H9 (cell line): ENCODE results near the gene NUDT14. TPM values are rescaled to one million over a fixed set of nuclear protein-coding genes. Genes with fewer than 3 reads are reported as not detected.

Experiments
- DNase-seq: peaks from one replicate; pipeline ENCODE4 v3.0.0-alpha.2; 2017
- H2AFZ ChIP-seq: one replicate; pipeline ENCODE4 v1.6.1; 2013; ENCODE audit warnings: mild to moderate bottlenecking, low read length, control low read depth, moderate library complexity
- H2AK5ac ChIP-seq: 2 replicates; pipeline ENCODE4 v1.6.1; 2013; ENCODE audit warnings: low read length, control low read depth, mixed read lengths; ENCODE audit not compliant: insufficient read length
- H2BK120ac ChIP-seq: one replicate; pipeline ENCODE4 v1.6.1; 2013; ENCODE audit warnings: low read depth, mild to moderate bottlenecking, low read length, control low read depth, inconsistent platforms; ENCODE audit not compliant: poor library complexity, severe bottlenecking
- H2BK12ac ChIP-seq: 2 replicates; pipeline ENCODE4 v1.6.1; 2013; ENCODE audit warnings: low read length, control low read depth, mixed read lengths, low read depth; ENCODE audit not compliant: insufficient read length
- H2BK15ac ChIP-seq: 2 replicates; pipeline ENCODE4 v1.6.1; 2013; ENCODE audit warnings: low read depth, low read length, control low read depth
- H2BK20ac ChIP-seq: one replicate; pipeline ENCODE4 v1.6.1; 2013; ENCODE audit warnings: low read depth, mild to moderate bottlenecking, low read length, control low read depth, inconsistent platforms; ENCODE audit not compliant: poor library complexity, severe bottlenecking
- H2BK5ac ChIP-seq: 2 replicates; pipeline ENCODE4 v1.6.1; 2013; ENCODE audit warnings: low read length, control low read depth, mixed read lengths; ENCODE audit not compliant: insufficient read length
- H3K14ac ChIP-seq: 2 replicates; pipeline ENCODE4 v1.6.1; 2013; ENCODE audit warnings: low read length, control low read depth; ENCODE audit not compliant: insufficient read depth
- H3K18ac ChIP-seq: 2 replicates; pipeline ENCODE4 v1.6.1; 2013; ENCODE audit warnings: low read depth, mild to moderate bottlenecking, mixed read lengths, low read length, control low read depth; ENCODE audit not compliant: insufficient read length
- H3K23ac ChIP-seq: 2 replicates; pipeline ENCODE4 v1.6.1; 2013; ENCODE audit warnings: low read length, control low read depth, mixed read lengths, low read depth; ENCODE audit not compliant: insufficient read length
- H3K23me2 ChIP-seq: 2 replicates; pipeline ENCODE4 v1.6.1; 2013; ENCODE audit warnings: low read depth, mild to moderate bottlenecking, mixed read lengths, low read length, control low read depth; ENCODE audit not compliant: insufficient read length, poor library complexity, severe bottlenecking
- H3K27ac ChIP-seq: 2 replicates; pipeline ENCODE4 v1.5.1; 2013; ENCODE audit warnings: low read length, control low read depth, mixed read lengths, low read depth; ENCODE audit not compliant: insufficient read length
- H3K27me3 ChIP-seq: 2 replicates; pipeline ENCODE4 v1.6.1; 2013; ENCODE audit warnings: low read length, control low read depth, inconsistent platforms; ENCODE audit not compliant: insufficient read depth
- H3K4ac ChIP-seq: 2 replicates; pipeline ENCODE4 v1.6.1; 2013; ENCODE audit warnings: low read depth, mild to moderate bottlenecking, control low read depth, inconsistent platforms, low read length, moderate library complexity
- H3K4me1 ChIP-seq: 2 replicates; pipeline ENCODE4 v1.6.1; 2013; ENCODE audit warnings: low read length, control low read depth, inconsistent platforms; ENCODE audit not compliant: insufficient read depth
- H3K4me2 ChIP-seq: 2 replicates; pipeline ENCODE4 v1.6.1; 2013; ENCODE audit warnings: low read length, control low read depth, mixed read lengths; ENCODE audit not compliant: insufficient read length, insufficient read depth
- H3K56ac ChIP-seq: 2 replicates; pipeline ENCODE4 v1.6.1; 2013; ENCODE audit warnings: low read depth, mild to moderate bottlenecking, mixed read lengths, low read length, control low read depth; ENCODE audit not compliant: insufficient read length
- H3K79me1 ChIP-seq: 2 replicates; pipeline ENCODE4 v1.6.1; 2013; ENCODE audit warnings: low read depth, mild to moderate bottlenecking, moderate library complexity, low read length, control low read depth, inconsistent platforms; ENCODE audit not compliant: insufficient read depth, poor library complexity, severe bottlenecking
- H3K79me2 ChIP-seq: 2 replicates; pipeline ENCODE4 v1.6.1; 2013; ENCODE audit warnings: low read length, control low read depth, inconsistent platforms; ENCODE audit not compliant: insufficient read depth
- H3K9ac ChIP-seq: 2 replicates; pipeline ENCODE4 v1.6.1; 2013; ENCODE audit warnings: low read length, control low read depth, mixed read lengths; ENCODE audit not compliant: insufficient read length; ENCODE audit errors: extremely low read depth
- H3K9me3 ChIP-seq: one replicate; pipeline ENCODE4 v1.6.1; 2013; ENCODE audit warnings: low read depth, low read length, inconsistent platforms; ENCODE audit not compliant: control insufficient read depth
- H3T11ph ChIP-seq: one replicate; pipeline ENCODE4 v1.6.1; 2013; ENCODE audit warnings: mild to moderate bottlenecking, low read length, control low read depth, inconsistent platforms
- H4K20me1 ChIP-seq: one replicate; pipeline ENCODE4 v1.6.1; 2013; ENCODE audit not compliant: control insufficient read depth, insufficient read length, insufficient read depth
- H4K5ac ChIP-seq: 2 replicates; pipeline ENCODE4 v1.6.1; 2013; ENCODE audit warnings: low read depth, mild to moderate bottlenecking, mixed read lengths, low read length, control low read depth; ENCODE audit not compliant: insufficient read length
- H4K8ac ChIP-seq: replicated peaks from 2 replicates; pipeline ENCODE4 v1.6.1; 2013; ENCODE audit warnings: low read length, control low read depth, mixed read lengths, low read depth; ENCODE audit not compliant: insufficient read length
- H4K91ac ChIP-seq: 2 replicates; pipeline ENCODE4 v1.6.1; 2013; ENCODE audit warnings: low read depth, mild to moderate bottlenecking, moderate library complexity, mixed read lengths, low read length, control low read depth; ENCODE audit not compliant: insufficient read length
- H3K27ac Mint-ChIP-seq, 3 experiments: 2 replicates in 2 of 3; 3 replicates in 1 of 3; pipeline ENCODE4 v1.8.0; 2020 to 2021; ENCODE audit warnings: mixed read lengths in 3 of 3, mild to moderate bottlenecking in 1 of 3, moderate library complexity in 1 of 3
- H3K27me3 Mint-ChIP-seq: 2 replicates; pipeline ENCODE4 v1.8.0; 2021; ENCODE audit warnings: low read depth, mild to moderate bottlenecking, moderate library complexity, mixed read lengths
- H3K36me3 Mint-ChIP-seq, 3 experiments: 2 replicates in 2 of 3; 3 replicates in 1 of 3; pipeline ENCODE4 v1.8.0; 2020 to 2021; ENCODE audit warnings: low read depth in 3 of 3, mixed read lengths in 3 of 3; ENCODE audit not compliant: insufficient read depth in 1 of 3
- H3K4me1 Mint-ChIP-seq, 2 experiments: 2 replicates each; pipeline ENCODE4 v1.8.0; 2020; ENCODE audit warnings: mixed read lengths in 2 of 2
- H3K4me3 Mint-ChIP-seq, 2 experiments: 2 replicates in 1 of 2; 3 replicates in 1 of 2; pipeline ENCODE4 v1.8.0; 2020 to 2021; ENCODE audit warnings: mild to moderate bottlenecking in 2 of 2, mixed read lengths in 2 of 2, moderate library complexity in 1 of 2
- H3K9me3 Mint-ChIP-seq, 2 experiments: 2 replicates in 1 of 2; 3 replicates in 1 of 2; pipeline ENCODE4 v1.8.0; 2020; ENCODE audit warnings: mild to moderate bottlenecking in 2 of 2, mixed read lengths in 2 of 2, moderate library complexity in 1 of 2
- WGBS: extraction: QIAGEN DNeasy Blood & Tissue Kit; methylation state at CpG from one replicate; pipeline ENCODE4 v1.1.7; 2013; ENCODE audit warnings: missing lambda C conversion rate, low lambda C conversion rate, mixed read lengths; ENCODE audit not compliant: insufficient read length; ENCODE audit errors: extremely low coverage; 5-methylcytosine and 5-hydroxymethylcytosine counted together
- total RNA-seq: library from RNA; stranded (reverse); gene quantifications from 2 replicates; pipeline ENCODE4 v1.2.1, GENCODE V29; 2021
- TF ChIP-seq, protein P1 (sequence below): fragments of 200-600 bp; sonication (generic); conservative IDR thresholded peaks from 3 replicates; pipeline ENCODE4 v1.8.0; 2021; ENCODE audit warnings: antibody characterized with exemption, mild to moderate bottlenecking

Gene NUDT14
- total RNA-seq, 1 experiment from 2014 or later, result 41.1 TPM

DNA sequence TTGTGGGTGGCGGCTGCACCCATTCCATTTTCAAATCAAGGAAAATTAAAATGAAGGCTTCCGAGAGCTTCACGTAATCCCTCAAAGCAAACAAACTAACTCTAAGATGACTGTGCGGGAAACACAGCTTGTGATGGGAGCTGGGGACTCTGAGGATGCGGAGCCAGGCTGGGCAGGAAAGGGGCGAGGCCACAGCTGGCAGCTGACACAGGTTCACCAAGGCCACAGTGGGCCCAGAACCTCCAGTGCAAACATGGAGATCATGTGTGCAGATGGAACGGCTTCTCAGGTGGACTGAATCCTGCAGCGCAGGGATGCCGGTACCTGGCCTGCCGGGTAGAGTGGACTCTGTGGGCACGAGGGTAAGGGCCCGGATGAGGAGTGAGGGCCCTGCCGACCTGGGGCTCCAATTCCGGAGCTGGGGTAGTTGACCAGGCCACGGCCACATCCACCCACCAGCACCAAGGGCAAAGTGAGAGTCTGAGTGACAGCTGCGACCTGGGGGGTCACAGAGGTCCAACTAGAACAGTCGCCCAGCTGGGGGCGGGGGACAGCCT is 48.1 kb upstream of the NUDT14 start:
- DNase-seq, result no peak
- Histone ChIP-seq H2AK5ac (no peak overlapping the region), H3K14ac (no peak overlapping the region), H2AFZ (no peak overlapping the region), H3K56ac (no peak overlapping the region), H3K4me2 (no peak overlapping the region), H2BK15ac (no peak overlapping the region), H4K5ac (no peak overlapping the region), H3K27me3 (no peaks in the 10 kb centered on the region), H2BK120ac (no peak overlapping the region), H3K4me1 (no peaks in the 10 kb centered on the region), H3K23ac (no peak overlapping the region), H3K79me2 (no peaks in the 10 kb centered on the region; the same call in 1 of the 2 replicates), H4K20me1 (no peaks in the 10 kb centered on the region), H3T11ph (no peak overlapping the region), H4K8ac (no peak overlapping the region), H2BK20ac (no peak overlapping the region), H3K23me2 (no peaks in the 10 kb centered on the region), H3K27ac (no peak overlapping the region), H2BK5ac (no peak overlapping the region), H3K4ac (no peak overlapping the region), H2BK12ac (no peak overlapping the region), H3K9ac (no peak overlapping the region), H4K91ac (no peak overlapping the region), H3K9me3 (no peaks in the 10 kb centered on the region), H3K79me1 (no peaks in the 10 kb centered on the region), H3K18ac (no peak overlapping the region)
- no peaks in the 10 kb centered on the region for H3K4me1 Mint-ChIP-seq
- peaks cover 0 to 2% of the 10 kb centered on the region in 2 experiments; a peak in 2 of 5 replicates for H3K9me3 Mint-ChIP-seq
- no peak overlapping the region for H3K4me3 Mint-ChIP-seq
- TF ChIP-seq, protein P1, sequence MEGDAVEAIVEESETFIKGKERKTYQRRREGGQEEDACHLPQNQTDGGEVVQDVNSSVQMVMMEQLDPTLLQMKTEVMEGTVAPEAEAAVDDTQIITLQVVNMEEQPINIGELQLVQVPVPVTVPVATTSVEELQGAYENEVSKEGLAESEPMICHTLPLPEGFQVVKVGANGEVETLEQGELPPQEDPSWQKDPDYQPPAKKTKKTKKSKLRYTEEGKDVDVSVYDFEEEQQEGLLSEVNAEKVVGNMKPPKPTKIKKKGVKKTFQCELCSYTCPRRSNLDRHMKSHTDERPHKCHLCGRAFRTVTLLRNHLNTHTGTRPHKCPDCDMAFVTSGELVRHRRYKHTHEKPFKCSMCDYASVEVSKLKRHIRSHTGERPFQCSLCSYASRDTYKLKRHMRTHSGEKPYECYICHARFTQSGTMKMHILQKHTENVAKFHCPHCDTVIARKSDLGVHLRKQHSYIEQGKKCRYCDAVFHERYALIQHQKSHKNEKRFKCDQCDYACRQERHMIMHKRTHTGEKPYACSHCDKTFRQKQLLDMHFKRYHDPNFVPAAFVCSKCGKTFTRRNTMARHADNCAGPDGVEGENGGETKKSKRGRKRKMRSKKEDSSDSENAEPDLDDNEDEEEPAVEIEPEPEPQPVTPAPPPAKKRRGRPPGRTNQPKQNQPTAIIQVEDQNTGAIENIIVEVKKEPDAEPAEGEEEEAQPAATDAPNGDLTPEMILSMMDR, result no peak
- H3K36me3 Mint-ChIP-seq, result peaks cover 3 to 11% (median 5%) of the 10 kb centered on the region in 3 experiments; a peak in 4 of 7 replicates
- WGBS, result no CpG with 5 or more reads among the region's 18 CpGs
- peak overlapping the region in 1 of 3 experiments; percentile 94; a peak in 3 of 7 replicates for H3K27ac Mint-ChIP-seq
- H3K27me3 Mint-ChIP-seq, result no peaks in the 10 kb centered on the region
